OCI-LY1 (cell line): ENCODE measurements around the gene RBM46.
"Not testable (repeated sequence)": the region's sequence is repeated elsewhere in the genome, so short reads cannot be mapped to it uniquely, and the experiment has no call there.

Experiments
- H2AFZ ChIP-seq: fragments of 200-600 bp; sonication (generic), shearing (Covaris generic); 2 replicates; pipeline ENCODE4 v1.6.0; 2014; ENCODE audit warnings: antibody characterized with exemption, mild to moderate bottlenecking, low read length
- H3F3A ChIP-seq: fragments of 200-600 bp; sonication (generic), shearing (Covaris generic); 2 replicates; pipeline ENCODE4 v1.6.0; 2014; ENCODE audit warnings: mild to moderate bottlenecking, antibody characterized with exemption, low read length, moderate library complexity; ENCODE audit not compliant: insufficient read depth
- H3K27ac ChIP-seq: fragments of 200-600 bp; sonication (generic); 2 replicates; pipeline ENCODE4 v1.5.1; 2014; ENCODE audit warnings: low read length, mixed run types, mild to moderate bottlenecking, low read depth; ENCODE audit not compliant: poor library complexity, severe bottlenecking
- H3K27me3 ChIP-seq: fragments of 200-600 bp; sonication (generic); 2 replicates; pipeline ENCODE4 v1.6.0; 2014; ENCODE audit warnings: antibody characterized with exemption, mild to moderate bottlenecking, low read length, moderate library complexity; ENCODE audit not compliant: insufficient read depth
- H3K36me3 ChIP-seq: fragments of 200-600 bp; sonication (generic); 2 replicates; pipeline ENCODE4 v1.6.1; 2014; ENCODE audit warnings: mild to moderate bottlenecking, antibody characterized with exemption, low read length, moderate library complexity, mixed read lengths; ENCODE audit not compliant: insufficient read depth
- H3K4me1 ChIP-seq: fragments of 200-600 bp; sonication (generic); 2 replicates; pipeline ENCODE4 v1.5.1; 2014; ENCODE audit warnings: mild to moderate bottlenecking, low read length, moderate library complexity; ENCODE audit not compliant: insufficient read depth, severe bottlenecking
- H3K4me2 ChIP-seq: fragments of 200-600 bp; sonication (generic), shearing (Covaris generic); 2 replicates; pipeline ENCODE4 v1.6.1; 2014; ENCODE audit warnings: low read length
- H3K4me3 ChIP-seq: fragments of 200-600 bp; sonication (generic); 2 replicates; pipeline ENCODE4 v1.5.1; 2014; ENCODE audit warnings: low read length, low read depth, mild to moderate bottlenecking, mixed read lengths; ENCODE audit not compliant: poor library complexity, severe bottlenecking
- H3K79me2 ChIP-seq: fragments of 200-600 bp; shearing (Covaris generic); 2 replicates; pipeline ENCODE4 v1.6.1; 2016; ENCODE audit warnings: mixed run types, low read length, mixed read lengths; ENCODE audit not compliant: insufficient read depth
- H3K9ac ChIP-seq: fragments of 200-600 bp; sonication (generic), shearing (Covaris generic); 2 replicates; pipeline ENCODE4 v1.6.1; 2014; ENCODE audit warnings: mild to moderate bottlenecking, low read length, mixed read lengths
- H3K9me2 ChIP-seq: fragments of 200-600 bp; sonication (generic), shearing (Covaris generic); 2 replicates; pipeline ENCODE4 v1.6.1; 2014; ENCODE audit warnings: low read depth, mild to moderate bottlenecking, low read length, mixed read lengths
- H3K9me3 ChIP-seq: fragments of 200-600 bp; shearing (Covaris generic); 2 replicates; pipeline ENCODE4 v1.6.1; 2014; ENCODE audit warnings: low read length, mixed read lengths
- H4K20me1 ChIP-seq: fragments of 200-600 bp; sonication (generic), shearing (Covaris generic); 2 replicates; pipeline ENCODE4 v1.6.0; 2016; ENCODE audit warnings: mild to moderate bottlenecking, low read length; ENCODE audit not compliant: insufficient read depth
- CTCF ChIP-seq: fragments of 200-600 bp; sonication (generic), shearing (Covaris generic); IDR thresholded peaks from 2 replicates; pipeline ENCODE4 v1.5.1; 2017; ENCODE audit warnings: mild to moderate bottlenecking, antibody characterized with exemption, low read length, moderate library complexity, mixed read lengths
- EZH2 ChIP-seq: fragments of 200-600 bp; sonication (generic), shearing (Covaris generic); IDR thresholded peaks from 2 replicates; pipeline ENCODE4 v1.8.0; 2017; ENCODE audit warnings: borderline replicate concordance, mixed run types, mild to moderate bottlenecking, antibody characterized with exemption, low read length, moderate library complexity, mixed read lengths

RBM46 gene

GRCh38 chr4:154872198-154872597 lies 91.1 kb downstream of the RBM46 start:
- no peak overlapping the region for H3K4me3 ChIP-seq
- H3K27me3 ChIP-seq, result no peaks in the 10 kb centered on the region
- H3K9ac ChIP-seq, result no peak overlapping the region
- no peaks in the 10 kb centered on the region for H4K20me1 ChIP-seq
- H3K27ac ChIP-seq, result no peak overlapping the region
- H3K9me2 ChIP-seq, result no peaks in the 10 kb centered on the region
- TF ChIP-seq EZH2, result no peak
- no peak for TF ChIP-seq CTCF
- H3K4me1 ChIP-seq, result no peaks in the 10 kb centered on the region
- H2AFZ ChIP-seq, result no peak overlapping the region
- H3K9me3 ChIP-seq, result no peaks in the 10 kb centered on the region
- no peak overlapping the region for H3K4me2 ChIP-seq
- no peaks in the 10 kb centered on the region for H3F3A ChIP-seq
- no peaks in the 10 kb centered on the region for H3K36me3 ChIP-seq
- no peaks in the 10 kb centered on the region for H3K79me2 ChIP-seq

GRCh38 chr4:154874049-154874448 lies 93.0 kb downstream of the RBM46 start:
- H3F3A ChIP-seq, H2AFZ ChIP-seq, H4K20me1 ChIP-seq, H3K9me3 ChIP-seq, H3K27ac ChIP-seq, H3K4me2 ChIP-seq, H3K9ac ChIP-seq, H3K27me3 ChIP-seq, H3K4me3 ChIP-seq, H3K79me2 ChIP-seq, H3K9me2 ChIP-seq, H3K36me3 ChIP-seq, H3K4me1 ChIP-seq: not testable (repeated sequence)

GRCh38 chr4:154877110-154877760 lies 96.2 kb downstream of the RBM46 start:
- TF ChIP-seq EZH2 (no peak), CTCF (no peak)
- H3K9ac ChIP-seq, result no peak overlapping the region
- no peak overlapping the region for H3K27ac ChIP-seq
- no peaks in the 10 kb centered on the region for H3K4me1 ChIP-seq
- no peaks in the 10 kb centered on the region for H3K9me3 ChIP-seq
- no peaks in the 10 kb centered on the region for H3F3A ChIP-seq
- no peaks in the 10 kb centered on the region for H3K79me2 ChIP-seq
- H3K9me2 ChIP-seq, result no peaks in the 10 kb centered on the region
- H3K27me3 ChIP-seq, result no peaks in the 10 kb centered on the region
- H2AFZ ChIP-seq, result no peak overlapping the region
- H3K4me2 ChIP-seq, result no peak overlapping the region
- no peaks in the 10 kb centered on the region for H4K20me1 ChIP-seq
- H3K36me3 ChIP-seq, result no peaks in the 10 kb centered on the region
- H3K4me3 ChIP-seq, result no peak overlapping the region
